ENCODE measurements around the gene SUPT3H. TPM values are rescaled to one million over a fixed set of nuclear protein-coding genes. Genes with fewer than 3 reads are reported as not detected.

The SUPT3H gene
- total RNA-seq, 3 donors from 2014 or later: 3.0 to 8.1 (median 3.5) TPM

DNA sequence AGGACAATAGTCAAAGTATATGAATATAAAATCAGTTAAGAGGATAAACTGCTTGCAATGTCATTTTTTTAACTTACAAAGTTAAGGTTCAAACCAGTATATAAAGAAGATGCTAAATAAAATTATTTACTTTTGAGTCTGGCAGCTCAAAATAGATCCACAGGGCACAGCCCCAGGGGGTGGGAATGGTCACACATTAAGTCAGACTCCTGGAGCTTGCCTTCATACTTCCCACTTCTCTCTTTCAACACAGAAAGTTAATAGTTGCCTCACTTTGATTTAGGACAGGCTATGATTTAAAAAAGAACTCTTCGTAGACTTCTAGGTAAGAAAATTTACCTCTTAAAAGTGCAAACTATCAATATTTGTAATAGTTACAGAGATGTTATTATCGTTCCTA is 207.9 kb downstream of the SUPT3H start:
- DNase-seq (no peak), ATAC-seq (no peak)
- Histone ChIP-seq H3K36me3 (ENCODE audit: low read depth) (no peaks in the 10 kb centered on the region), H3K4me1 (ENCODE audit: low read depth) (no peaks in the 10 kb centered on the region), H3K4me3 (no peak overlapping the region), H3K9me3 (no peaks in the 10 kb centered on the region)
- intact Hi-C loops (cut with DNase I, micrococcal nuclease): no loop called here
- TF ChIP-seq, protein P1, sequence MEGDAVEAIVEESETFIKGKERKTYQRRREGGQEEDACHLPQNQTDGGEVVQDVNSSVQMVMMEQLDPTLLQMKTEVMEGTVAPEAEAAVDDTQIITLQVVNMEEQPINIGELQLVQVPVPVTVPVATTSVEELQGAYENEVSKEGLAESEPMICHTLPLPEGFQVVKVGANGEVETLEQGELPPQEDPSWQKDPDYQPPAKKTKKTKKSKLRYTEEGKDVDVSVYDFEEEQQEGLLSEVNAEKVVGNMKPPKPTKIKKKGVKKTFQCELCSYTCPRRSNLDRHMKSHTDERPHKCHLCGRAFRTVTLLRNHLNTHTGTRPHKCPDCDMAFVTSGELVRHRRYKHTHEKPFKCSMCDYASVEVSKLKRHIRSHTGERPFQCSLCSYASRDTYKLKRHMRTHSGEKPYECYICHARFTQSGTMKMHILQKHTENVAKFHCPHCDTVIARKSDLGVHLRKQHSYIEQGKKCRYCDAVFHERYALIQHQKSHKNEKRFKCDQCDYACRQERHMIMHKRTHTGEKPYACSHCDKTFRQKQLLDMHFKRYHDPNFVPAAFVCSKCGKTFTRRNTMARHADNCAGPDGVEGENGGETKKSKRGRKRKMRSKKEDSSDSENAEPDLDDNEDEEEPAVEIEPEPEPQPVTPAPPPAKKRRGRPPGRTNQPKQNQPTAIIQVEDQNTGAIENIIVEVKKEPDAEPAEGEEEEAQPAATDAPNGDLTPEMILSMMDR (IDR thresholded peaks at IDR 0.05): no peak

DNA sequence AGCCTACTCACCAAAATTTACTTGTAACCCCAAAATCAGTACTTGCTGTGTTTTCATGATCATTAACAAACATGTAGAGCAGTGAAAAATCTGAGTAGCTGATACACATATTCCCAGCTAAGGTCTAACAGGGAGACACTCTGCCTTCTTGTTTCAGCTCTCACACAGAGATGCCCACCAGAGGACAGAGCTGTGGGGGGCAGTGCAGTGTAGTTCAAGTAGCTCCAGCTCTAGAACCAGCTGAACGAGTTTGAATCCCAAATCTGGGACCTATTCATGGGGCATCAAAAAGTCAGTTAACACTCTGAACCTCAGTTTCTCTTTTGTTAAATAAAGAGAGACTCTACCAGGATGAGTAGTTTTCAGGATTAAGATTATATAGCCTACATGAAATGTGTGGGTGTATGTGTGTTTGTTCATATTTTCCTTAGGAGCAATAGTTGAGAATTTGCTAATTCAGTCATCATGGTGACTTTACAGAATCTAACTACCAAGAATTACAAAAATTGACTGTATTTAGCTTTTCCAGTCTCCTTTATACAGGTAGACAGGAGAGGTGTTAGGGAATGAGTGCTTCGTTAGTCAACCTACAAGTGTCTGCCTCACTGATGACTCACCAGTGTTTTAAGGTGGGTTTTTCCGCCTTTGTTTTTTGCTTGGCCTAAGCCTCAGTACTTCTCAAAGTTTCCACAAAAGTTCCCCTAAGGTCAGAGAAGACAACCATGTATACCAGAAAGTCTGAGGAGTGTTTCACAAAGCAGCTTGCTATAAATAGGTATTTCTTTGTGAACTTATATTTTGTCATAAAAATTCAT is 213.6 kb downstream of the SUPT3H start:
- H3K36me3 ChIP-seq (ENCODE audit: low read depth): no peaks in the 10 kb centered on the region
- ATAC-seq: no peak
- H3K9me3 ChIP-seq: no peaks in the 10 kb centered on the region
- intact Hi-C loops (cut with DNase I, micrococcal nuclease): no loop called here
- no peaks in the 10 kb centered on the region for H3K4me1 ChIP-seq (ENCODE audit: low read depth)
- TF ChIP-seq, protein P1 (IDR thresholded peaks at IDR 0.05): no peak
- H3K4me3 ChIP-seq: no peak overlapping the region
- no peak for DNase-seq

DNA sequence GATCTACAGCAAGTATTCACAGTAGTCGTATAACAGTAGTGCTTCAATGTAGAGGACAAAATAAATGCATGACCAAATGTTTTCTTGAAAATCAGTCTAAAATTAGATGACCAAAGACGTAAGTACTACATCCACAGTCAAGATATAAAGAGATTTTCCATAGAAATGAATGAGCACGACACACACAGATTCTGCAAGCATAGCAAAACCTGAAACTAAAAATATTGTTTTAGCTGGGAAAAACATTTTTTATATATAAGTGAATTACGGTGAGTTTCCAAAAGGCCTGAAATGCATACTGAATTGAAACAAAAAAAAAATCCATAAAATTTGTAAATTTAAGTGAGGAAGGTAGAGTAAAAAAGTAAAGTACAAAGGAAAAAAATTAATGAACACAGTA is 217.4 kb downstream of the SUPT3H start:
- intact Hi-C loops (cut with DNase I, micrococcal nuclease): no loop called here
- Histone ChIP-seq H3K36me3 (ENCODE audit: low read depth) (no peaks in the 10 kb centered on the region), H3K9me3 (no peaks in the 10 kb centered on the region), H3K4me1 (ENCODE audit: low read depth) (no peaks in the 10 kb centered on the region), H3K4me3 (no peak overlapping the region)
- no peak for DNase-seq
- ATAC-seq: no peak
- TF ChIP-seq, protein P1 (IDR thresholded peaks at IDR 0.05): no peak

DNA sequence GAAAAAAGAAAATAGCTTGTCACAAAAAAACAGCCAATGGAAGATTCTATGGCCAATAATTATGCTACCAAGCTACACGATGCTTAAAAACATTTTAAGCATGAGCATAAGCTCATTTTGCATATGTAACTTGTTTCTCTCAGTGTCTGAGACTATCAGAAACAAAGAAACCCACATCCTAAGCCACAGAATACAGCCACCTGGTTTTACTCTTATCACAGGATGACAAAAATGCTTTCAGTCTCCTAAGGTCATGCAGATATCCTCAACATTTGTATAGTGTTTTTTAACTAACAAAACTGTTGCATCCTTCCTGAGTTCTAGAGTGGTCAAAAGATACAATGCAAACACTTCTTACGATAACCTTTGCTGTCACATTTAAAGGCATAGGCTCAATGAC is 221.7 kb downstream of the SUPT3H start:
- no peak overlapping the region for H3K4me3 ChIP-seq
- ATAC-seq (peak; percentile 64), DNase-seq (peak in 1 of 3 donors; percentile 4)
- TF ChIP-seq, protein P1 (IDR thresholded peaks at IDR 0.05): no peak
- intact Hi-C loops (cut with DNase I, micrococcal nuclease): no loop called here
- H3K4me1 ChIP-seq (ENCODE audit: low read depth): no peaks in the 10 kb centered on the region
- no peaks in the 10 kb centered on the region for H3K36me3 ChIP-seq (ENCODE audit: low read depth)
- H3K9me3 ChIP-seq: no peaks in the 10 kb centered on the region

DNA sequence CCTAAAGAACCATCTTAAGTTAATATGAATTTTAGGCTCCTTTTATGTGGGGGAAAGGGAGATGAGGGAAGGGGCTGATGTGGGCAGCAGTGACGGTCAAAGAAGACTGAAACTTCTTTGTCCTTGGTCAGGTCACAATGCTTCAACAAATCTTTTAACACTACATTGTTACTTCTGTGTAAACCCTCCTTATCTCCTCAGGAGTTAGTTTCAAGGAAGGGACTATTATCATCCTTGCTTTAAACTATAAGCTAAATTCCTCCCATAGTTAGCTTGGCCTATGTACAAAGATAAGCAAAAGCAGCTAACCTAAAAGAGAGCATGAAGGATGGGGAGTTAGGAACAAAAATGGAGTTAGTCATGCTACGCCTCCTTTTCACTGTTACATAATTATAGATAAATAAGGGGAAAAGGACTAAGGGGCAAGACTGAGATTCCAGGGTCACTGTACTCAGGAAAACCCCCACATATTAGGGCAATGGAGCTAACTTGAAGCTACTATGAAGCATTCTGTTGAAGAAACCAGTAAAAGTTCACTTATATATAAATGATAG is 222.3 kb downstream of the SUPT3H start:
- Histone ChIP-seq H3K9me3 (no peaks in the 10 kb centered on the region), H3K4me1 (ENCODE audit: low read depth) (no peaks in the 10 kb centered on the region), H3K36me3 (ENCODE audit: low read depth) (no peaks in the 10 kb centered on the region), H3K4me3 (no peak overlapping the region)
- DNase-seq (no peak), ATAC-seq (no peak)
- TF ChIP-seq, protein P1 (IDR thresholded peaks at IDR 0.05): no peak
- intact Hi-C loops (cut with DNase I, micrococcal nuclease): no loop called here

Data from mucosa of descending colon (tissue), 3 donors.